OCI-LY3 (cell line): Measurements from ENCODE around the gene RRN3.
"Not testable (repeated sequence)": the region's sequence is repeated elsewhere in the genome, so short reads cannot be mapped to it uniquely, and the experiment has no call there.

ENCODE experiments used
- CTCF ChIP-seq: fragments of 200-600, 300-600 bp; sonication (generic); IDR thresholded peaks from 2 replicates; pipeline ENCODE4 v1.5.1; 2014; ENCODE audit warnings: antibody characterized with exemption, low read length, low read depth
- EZH2phosphoT487 ChIP-seq: fragments of 200-600 bp; shearing (Covaris generic); IDR thresholded peaks from 2 replicates; pipeline ENCODE4 v1.6.1; 2018; ENCODE audit warnings: antibody characterized with exemption, mixed run types, low read depth

GRCh38 chr16:15016951-15017580, 77.0 kb downstream of the RRN3 start:
- TF ChIP-seq CTCF, EZH2phosphoT487: not testable (repeated sequence)
